ENCODE measurements around the gene SLC1A4.

GRCh38 chr2:65069439-65069824, 80.2 kb downstream of the SLC1A4 start:
- TF ChIP-seq CTCF (IDR thresholded peaks at IDR 0.05) = no peak
- TF ChIP-seq ZFX (IDR thresholded peaks at IDR 0.05; ENCODE audit: borderline replicate concordance) = no peak
